ENCODE measurements around the gene CHCHD5.
A peak's percentile ranks its signal among the peaks of the same experiment; 100 is the strongest.
"Not testable (repeated sequence)": the region's sequence is repeated elsewhere in the genome, so short reads cannot be mapped to it uniquely, and the experiment has no call there.

Gene CHCHD5

DNA sequence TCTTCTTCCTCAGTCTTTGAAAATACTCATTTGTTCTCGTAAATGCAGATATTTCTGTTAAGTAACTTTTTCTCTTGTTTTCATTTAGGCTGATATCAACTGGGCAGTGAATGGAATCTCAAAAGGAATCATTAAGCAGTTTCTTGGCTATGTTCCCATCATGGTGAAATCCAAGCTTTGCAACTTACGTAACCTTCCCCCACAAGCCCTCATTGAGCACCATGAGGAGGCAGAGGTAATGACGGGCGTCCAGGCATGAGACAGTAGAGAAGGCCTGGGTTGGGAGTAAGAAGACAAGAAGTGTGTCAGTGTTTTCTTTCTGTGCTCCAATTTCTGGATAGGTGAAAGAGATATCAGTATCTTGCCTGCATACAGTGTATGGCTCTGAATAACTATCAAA is 37.1 kb upstream of the CHCHD5 start:
- no peak for DNase-seq (ENCODE audit: insufficient read length, low spot score)
- TF ChIP-seq POLR2A (IDR thresholded peaks at IDR 0.05; ENCODE audit: low read depth, low read length) (no peak), TAF1 (IDR thresholded peaks at IDR 0.05; ENCODE audit: low read depth, low read length) (no peak), SPI1 (IDR thresholded peaks at IDR 0.05; ENCODE audit: low read depth, low read length) (no peak), POLR2AphosphoS5 (IDR thresholded peaks at IDR 0.05; ENCODE audit: low read depth, low read length) (no peak), PAX5 (IDR thresholded peaks at IDR 0.05; ENCODE audit: insufficient read depth, low read length, severe bottlenecking) (no peak), POU2F2 (IDR thresholded peaks at IDR 0.05; ENCODE audit: low read depth, low read length) (no peak)
- FAIRE-seq: no peak

GRCh38 chr2:112548980-112549379 is 35.4 kb upstream of the CHCHD5 start:
- no peak for TF ChIP-seq TAF1 (IDR thresholded peaks at IDR 0.05; ENCODE audit: low read depth, low read length)
- TF ChIP-seq SPI1 (IDR thresholded peaks at IDR 0.05; ENCODE audit: low read depth, low read length): no peak
- TF ChIP-seq POLR2AphosphoS5 (IDR thresholded peaks at IDR 0.05; ENCODE audit: low read depth, low read length): no peak
- no peak for TF ChIP-seq POLR2A (IDR thresholded peaks at IDR 0.05; ENCODE audit: low read depth, low read length)
- TF ChIP-seq POU2F2 (IDR thresholded peaks at IDR 0.05; ENCODE audit: low read depth, low read length): no peak
- no peak for TF ChIP-seq PAX5 (IDR thresholded peaks at IDR 0.05; ENCODE audit: insufficient read depth, low read length, severe bottlenecking)
- no peak for FAIRE-seq
- DNase-seq (ENCODE audit: insufficient read length, low spot score): no peak

GRCh38 chr2:112566104-112566503 is 18.3 kb upstream of the CHCHD5 start:
- no peak for TF ChIP-seq TAF1 (IDR thresholded peaks at IDR 0.05; ENCODE audit: low read depth, low read length)
- no peak for TF ChIP-seq PAX5 (IDR thresholded peaks at IDR 0.05; ENCODE audit: insufficient read depth, low read length, severe bottlenecking)
- no peak for TF ChIP-seq POLR2AphosphoS5 (IDR thresholded peaks at IDR 0.05; ENCODE audit: low read depth, low read length)
- TF ChIP-seq POLR2A (IDR thresholded peaks at IDR 0.05; ENCODE audit: low read depth, low read length): no peak
- no peak for TF ChIP-seq SPI1 (IDR thresholded peaks at IDR 0.05; ENCODE audit: low read depth, low read length)
- no peak for TF ChIP-seq POU2F2 (IDR thresholded peaks at IDR 0.05; ENCODE audit: low read depth, low read length)
- no peak for FAIRE-seq
- DNase-seq (ENCODE audit: insufficient read length, low spot score): no peak

DNA sequence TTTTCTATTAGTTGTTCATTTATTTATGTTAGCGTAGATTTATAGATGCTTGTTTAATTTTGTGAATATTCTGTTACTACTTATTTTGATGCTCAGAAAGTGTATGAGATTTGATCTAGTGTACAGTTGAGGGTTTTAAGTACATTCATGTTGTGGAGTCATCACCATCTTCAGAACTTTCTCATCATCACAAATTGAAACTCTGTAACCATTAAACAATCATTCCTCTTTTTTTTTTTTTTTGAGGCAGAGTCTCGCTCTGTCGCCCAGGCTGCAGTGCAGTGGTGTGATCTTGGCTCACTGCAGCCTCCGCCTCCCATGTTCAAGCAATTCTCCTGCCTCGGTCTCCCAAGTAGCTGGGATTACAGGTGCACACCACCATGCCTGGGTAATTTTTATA is 17.9 kb upstream of the CHCHD5 start:
- FAIRE-seq: not testable (repeated sequence)

GRCh38 chr2:112572005-112572404 is 12.4 kb upstream of the CHCHD5 start:
- no peak for TF ChIP-seq POLR2AphosphoS5 (IDR thresholded peaks at IDR 0.05; ENCODE audit: low read depth, low read length)
- TF ChIP-seq TAF1 (IDR thresholded peaks at IDR 0.05; ENCODE audit: low read depth, low read length): no peak
- no peak for TF ChIP-seq POU2F2 (IDR thresholded peaks at IDR 0.05; ENCODE audit: low read depth, low read length)
- TF ChIP-seq SPI1 (IDR thresholded peaks at IDR 0.05; ENCODE audit: low read depth, low read length): no peak
- no peak for TF ChIP-seq POLR2A (IDR thresholded peaks at IDR 0.05; ENCODE audit: low read depth, low read length)
- TF ChIP-seq PAX5 (IDR thresholded peaks at IDR 0.05; ENCODE audit: insufficient read depth, low read length, severe bottlenecking): no peak
- no peak for DNase-seq (ENCODE audit: insufficient read length, low spot score)
- no peak for FAIRE-seq

More for the DNA sequence above, 17.9 kb upstream of the CHCHD5 start:
- not testable (repeated sequence) for DNase-seq (ENCODE audit: insufficient read length, low spot score)

DNA sequence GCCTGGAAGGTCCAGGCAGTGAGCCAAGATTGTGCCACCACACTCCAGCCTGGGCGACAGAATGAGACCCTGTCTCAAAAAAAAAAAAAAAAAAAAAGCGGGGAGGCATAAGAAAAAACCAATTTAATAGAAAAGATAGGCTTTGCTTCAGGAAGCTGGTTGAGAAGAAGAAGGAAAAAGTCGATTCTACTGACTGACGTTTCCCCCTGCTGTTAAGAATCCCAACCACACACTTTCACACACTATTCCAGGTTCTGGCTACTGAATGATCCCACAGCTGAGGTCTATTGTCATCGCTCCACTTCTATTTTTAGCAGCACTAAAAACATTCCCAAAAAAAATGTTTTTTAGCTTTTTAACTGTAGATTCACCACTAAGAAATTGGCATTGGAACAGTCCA is 6.7 kb upstream of the CHCHD5 start:
- DNase-seq (ENCODE audit: insufficient read length, low spot score) (no peak), FAIRE-seq (no peak)
- TF ChIP-seq POU2F2 (IDR thresholded peaks at IDR 0.05; ENCODE audit: low read depth, low read length) (no peak), TAF1 (IDR thresholded peaks at IDR 0.05; ENCODE audit: low read depth, low read length) (no peak), POLR2AphosphoS5 (IDR thresholded peaks at IDR 0.05; ENCODE audit: low read depth, low read length) (no peak)

DNA sequence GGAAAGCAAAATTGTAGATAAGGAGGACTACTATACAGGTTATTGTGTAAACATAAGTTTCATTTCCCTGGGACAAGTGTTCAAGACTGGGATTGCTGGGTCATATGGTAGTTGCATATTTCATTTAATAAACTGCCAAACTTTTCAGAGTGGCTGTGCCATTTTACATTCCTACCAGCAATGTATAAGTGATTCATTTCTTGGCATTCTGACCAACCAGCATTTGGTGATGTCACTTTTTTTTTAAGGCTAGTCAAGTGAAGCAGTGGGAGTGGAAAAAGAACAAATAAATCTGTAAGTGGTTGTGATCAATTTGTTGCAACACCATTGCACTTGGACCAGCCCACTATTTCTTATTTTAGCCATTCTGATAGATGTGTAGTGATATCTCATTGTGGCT is 5.2 kb upstream of the CHCHD5 start:
- no peak for DNase-seq (ENCODE audit: insufficient read length, low spot score)
- no peak for TF ChIP-seq TAF1 (IDR thresholded peaks at IDR 0.05; ENCODE audit: low read depth, low read length)
- TF ChIP-seq POU2F2 (IDR thresholded peaks at IDR 0.05; ENCODE audit: low read depth, low read length): no peak
- TF ChIP-seq PAX5 (IDR thresholded peaks at IDR 0.05; ENCODE audit: insufficient read depth, low read length, severe bottlenecking): no peak
- TF ChIP-seq POLR2AphosphoS5 (IDR thresholded peaks at IDR 0.05; ENCODE audit: low read depth, low read length): no peak
- TF ChIP-seq SPI1 (IDR thresholded peaks at IDR 0.05; ENCODE audit: low read depth, low read length): no peak
- TF ChIP-seq POLR2A (IDR thresholded peaks at IDR 0.05; ENCODE audit: low read depth, low read length): no peak
- no peak for FAIRE-seq

DNA sequence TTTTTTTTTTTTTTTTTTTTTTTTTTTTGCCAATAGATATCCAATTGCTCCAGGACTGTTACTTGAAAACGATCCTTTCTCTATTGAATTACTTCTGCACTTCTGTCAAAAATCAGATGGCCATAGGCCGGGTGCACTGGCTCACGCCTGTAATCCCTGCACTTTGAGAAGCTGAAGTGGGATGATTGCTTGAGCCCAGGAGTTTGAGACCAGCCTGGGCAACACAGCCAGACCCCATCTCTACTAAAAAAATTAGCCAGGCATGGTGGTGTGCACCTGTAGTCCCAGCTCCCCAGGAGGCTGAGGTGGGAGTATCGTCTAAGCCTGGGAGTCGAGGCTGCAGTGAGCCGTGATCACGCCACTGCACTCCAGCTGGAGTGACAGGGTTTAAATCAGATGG is 4.3 kb upstream of the CHCHD5 start:
- no peak for TF ChIP-seq SPI1 (IDR thresholded peaks at IDR 0.05; ENCODE audit: low read depth, low read length)
- TF ChIP-seq POLR2AphosphoS5 (IDR thresholded peaks at IDR 0.05; ENCODE audit: low read depth, low read length): no peak
- TF ChIP-seq POLR2A (IDR thresholded peaks at IDR 0.05; ENCODE audit: low read depth, low read length): no peak
- no peak for TF ChIP-seq TAF1 (IDR thresholded peaks at IDR 0.05; ENCODE audit: low read depth, low read length)
- TF ChIP-seq POU2F2 (IDR thresholded peaks at IDR 0.05; ENCODE audit: low read depth, low read length): no peak
- DNase-seq (ENCODE audit: insufficient read length, low spot score) (no peak), FAIRE-seq (no peak)

- FAIRE-seq: no peak
- no peak for TF ChIP-seq TAF1 (IDR thresholded peaks at IDR 0.05; ENCODE audit: low read depth, low read length)
- peak; percentile 16 for TF ChIP-seq PAX5 (IDR thresholded peaks at IDR 0.05; ENCODE audit: insufficient read depth, low read length, severe bottlenecking)
- DNase-seq (ENCODE audit: insufficient read length, low spot score): no peak
Observed at GRCh38 chr2:112582314-112582746, 2.1 kb upstream of the CHCHD5 start.

DNA sequence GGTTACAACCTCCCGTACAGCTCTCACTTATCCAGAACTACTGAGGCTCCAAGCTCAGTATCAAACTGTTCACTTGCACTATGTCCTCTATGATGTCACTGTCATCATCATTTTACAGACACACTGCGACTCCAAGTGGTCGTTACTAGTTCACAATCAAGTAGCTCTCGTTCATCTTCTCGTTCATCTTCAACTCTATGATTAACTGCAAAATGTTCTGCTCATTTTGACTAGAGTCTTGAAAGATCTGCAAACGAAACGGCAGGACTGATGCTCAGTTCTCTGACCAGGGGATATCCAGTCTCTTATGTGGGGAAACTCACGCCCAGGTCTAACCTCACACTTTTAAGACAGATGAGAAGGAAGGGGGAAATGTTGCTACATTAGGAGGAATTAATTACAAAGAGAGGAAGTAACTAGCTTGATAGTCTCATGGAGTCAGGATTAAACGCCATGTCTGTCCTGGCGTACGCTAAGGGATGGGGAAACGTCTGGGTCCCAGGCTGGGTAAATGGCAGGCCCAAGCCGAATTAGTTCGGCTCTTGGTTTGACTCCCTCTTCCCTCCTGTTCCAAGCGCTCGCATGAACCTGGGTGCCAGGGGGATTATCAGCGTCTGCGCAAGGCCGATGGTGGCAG is 794 bp upstream of the CHCHD5 start:
- FAIRE-seq: no peak
- no peak for DNase-seq (ENCODE audit: insufficient read length, low spot score)

DNA sequence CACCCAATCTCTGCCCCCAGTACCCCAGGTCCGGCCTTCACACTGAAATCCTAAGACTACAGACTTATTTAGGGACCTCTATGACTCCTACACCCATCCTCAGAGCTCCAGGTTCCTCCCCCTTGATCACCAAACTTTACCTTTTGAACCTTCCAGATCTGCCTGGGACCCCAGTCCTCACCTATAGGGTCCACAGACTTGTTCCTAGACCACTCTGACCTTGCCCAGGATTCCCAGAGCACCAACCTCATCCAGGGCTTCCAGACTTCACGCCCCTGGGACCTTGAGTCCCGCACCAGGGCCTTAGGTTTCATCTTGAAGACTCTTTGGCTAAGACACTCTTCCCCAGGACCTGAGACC is 462 bp downstream of the CHCHD5 start:
- FAIRE-seq: no peak
- DNase-seq (ENCODE audit: insufficient read length, low spot score): no peak
- TF ChIP-seq POLR2AphosphoS5 (IDR thresholded peaks at IDR 0.05; ENCODE audit: low read depth, low read length) (no peak; the same call in 1 of the 2 replicates), SPI1 (IDR thresholded peaks at IDR 0.05; ENCODE audit: low read depth, low read length) (no peak), POLR2A (IDR thresholded peaks at IDR 0.05; ENCODE audit: low read depth, low read length) (no peak; the same call in 1 of the 2 replicates), TAF1 (IDR thresholded peaks at IDR 0.05; ENCODE audit: low read depth, low read length) (no peak), PAX5 (IDR thresholded peaks at IDR 0.05; ENCODE audit: insufficient read depth, low read length, severe bottlenecking) (no peak), POU2F2 (IDR thresholded peaks at IDR 0.05; ENCODE audit: low read depth, low read length) (no peak)

More for the DNA sequence above, 794 bp upstream of the CHCHD5 start:
- no peak for TF ChIP-seq POLR2A (IDR thresholded peaks at IDR 0.05; ENCODE audit: low read depth, low read length)
- no peak for TF ChIP-seq PAX5 (IDR thresholded peaks at IDR 0.05; ENCODE audit: insufficient read depth, low read length, severe bottlenecking)
- no peak for TF ChIP-seq POU2F2 (IDR thresholded peaks at IDR 0.05; ENCODE audit: low read depth, low read length)

All from GM12891 (cell line).